HTR-8/SVneo (cell line): ENCODE data around the gene KRT6A.
"Not testable (repeated sequence)": the region's sequence is repeated elsewhere in the genome, so short reads cannot be mapped to it uniquely, and the experiment has no call there.

Experiments used
- DNase-seq: peaks from one replicate; pipeline ENCODE4 v3.0.0; 2011; ENCODE audit warnings: low spot score, mixed read lengths; ENCODE audit not compliant: insufficient read length
- FAIRE-seq: peaks from 2 replicates; lab custom pipeline; 2011; peaks lifted over from hg19 to GRCh38; lab: Jason Lieb, UNC

KRT6A gene

DNA sequence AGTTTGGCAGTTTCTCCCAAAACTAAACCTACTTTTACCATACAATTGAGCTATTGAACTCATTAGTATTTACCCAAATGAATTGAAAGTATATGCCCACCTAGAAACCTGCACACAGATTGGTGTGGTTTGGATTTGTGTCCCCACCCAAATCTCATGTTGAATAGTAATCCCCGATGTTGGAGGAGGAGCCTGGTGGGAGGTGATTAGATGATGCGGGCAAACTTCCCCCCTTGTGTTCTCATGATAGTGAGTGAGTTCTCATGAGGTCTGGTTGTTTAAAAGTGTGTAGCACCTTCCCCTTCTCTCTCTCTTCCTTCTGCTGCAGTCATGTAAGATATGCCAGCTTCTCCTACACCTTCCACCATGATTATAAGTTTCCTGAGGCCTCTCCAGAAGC lies 15.4 kb downstream of the KRT6A start:
- FAIRE-seq (no peak), DNase-seq (no peak)

DNA sequence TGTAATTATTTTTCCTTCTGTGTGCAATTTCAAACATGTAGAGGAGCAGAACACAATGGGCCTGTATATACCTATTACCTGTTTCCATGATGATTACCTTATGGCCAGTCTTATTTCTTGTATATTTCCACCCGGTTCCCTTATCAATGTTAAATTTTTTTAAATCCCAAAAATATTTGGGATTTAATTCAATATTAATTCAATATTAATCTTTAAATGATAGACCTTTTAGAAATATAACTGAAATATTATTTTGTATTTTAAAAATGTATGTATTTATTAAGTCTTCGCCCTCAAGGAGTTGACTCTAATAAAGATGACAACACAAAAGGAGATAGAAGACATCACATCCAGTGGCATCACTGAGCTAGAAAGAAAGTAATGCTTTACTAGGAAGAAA lies 18.8 kb downstream of the KRT6A start:
- FAIRE-seq (no peak), DNase-seq (no peak)

DNA sequence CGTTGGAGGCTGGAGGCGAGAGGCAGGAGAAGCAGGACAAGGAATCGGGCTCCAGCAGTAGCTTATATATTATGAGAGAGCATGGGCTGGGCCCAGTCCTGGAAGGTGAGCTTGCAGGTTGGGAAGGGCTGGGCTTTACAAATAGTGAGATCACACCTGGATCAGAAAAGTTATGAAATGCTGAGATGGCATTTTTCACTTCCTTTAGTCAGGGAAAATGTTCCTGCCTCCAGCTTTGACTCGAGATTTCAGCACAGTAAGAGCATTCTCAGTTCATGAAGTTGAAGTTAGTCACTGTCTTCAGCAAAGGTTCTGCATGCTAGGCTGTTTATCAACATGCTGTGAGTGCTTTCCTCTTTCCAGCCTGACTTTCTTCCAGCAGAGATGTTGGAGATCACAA lies 19.3 kb downstream of the KRT6A start, which contains the start of gene KRT6C:
Gene KRT6C, minus strand, starts transcription at position 38 of the 400 bp plus-strand sequence. CDS start 68 bp downstream, outside the sequence.
- DNase-seq (no peak), FAIRE-seq (no peak)

DNA sequence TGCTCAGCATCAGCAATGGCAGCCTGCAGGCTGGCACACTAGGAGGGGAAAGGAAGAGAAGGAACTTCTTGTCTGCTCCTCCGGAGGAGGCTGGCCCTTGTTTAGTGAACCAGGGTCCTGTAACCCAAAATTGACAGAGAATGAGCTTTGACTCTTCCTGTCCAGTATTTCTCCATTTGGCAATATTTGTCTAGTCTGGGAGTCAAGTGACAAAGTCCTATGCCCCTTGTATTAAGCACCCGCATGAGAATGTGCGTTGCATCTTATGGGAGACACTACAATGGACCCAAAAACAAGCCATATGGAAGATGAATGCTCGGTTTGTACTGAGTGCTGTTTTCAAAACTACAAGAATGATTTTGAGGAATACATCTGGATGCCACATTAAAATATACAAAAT lies 23.2 kb downstream of the KRT6A start:
- DNase-seq = no peak
- no peak for FAIRE-seq

DNA sequence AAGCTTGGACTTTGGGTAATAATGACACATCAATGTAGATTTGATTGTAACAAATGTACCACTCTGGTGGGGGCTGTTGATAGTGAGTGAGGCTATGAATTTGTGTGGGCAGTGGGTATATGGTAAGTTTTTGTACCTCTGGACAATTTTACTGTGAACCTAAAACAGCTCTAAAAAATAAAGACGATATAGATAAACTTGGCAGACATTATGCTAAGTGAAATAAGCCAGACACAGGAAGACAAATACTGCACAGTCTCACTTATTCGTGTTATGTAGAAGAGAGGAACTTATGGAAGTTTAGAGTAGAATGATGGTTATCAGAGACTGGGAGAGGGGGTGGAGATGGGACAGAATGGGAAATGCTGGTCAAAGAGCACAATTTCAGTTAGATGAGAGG lies 28.2 kb downstream of the KRT6A start:
- FAIRE-seq = no peak

DNA sequence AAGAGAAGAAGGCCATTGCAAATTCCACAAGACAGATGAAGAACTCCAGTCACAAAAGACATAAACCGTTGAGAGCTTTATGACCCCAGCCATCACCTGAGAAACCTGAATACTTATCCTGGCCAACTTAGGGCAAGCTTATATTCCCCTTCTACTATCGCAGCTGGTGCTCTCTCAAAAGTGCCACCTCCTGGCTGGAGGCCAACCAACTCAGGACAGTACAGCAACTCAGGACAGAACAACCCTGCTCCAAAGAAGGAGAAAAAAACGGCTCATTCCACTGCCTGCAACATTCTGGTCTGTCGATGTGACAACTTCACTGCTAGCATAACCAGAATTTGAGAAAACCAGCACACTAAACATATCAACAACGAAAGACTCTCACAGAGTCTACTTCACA lies 31.4 kb downstream of the KRT6A start:
- FAIRE-seq = no peak
- DNase-seq = no peak

More for the DNA sequence above, 28.2 kb downstream of the KRT6A start:
- no peak for DNase-seq

DNA sequence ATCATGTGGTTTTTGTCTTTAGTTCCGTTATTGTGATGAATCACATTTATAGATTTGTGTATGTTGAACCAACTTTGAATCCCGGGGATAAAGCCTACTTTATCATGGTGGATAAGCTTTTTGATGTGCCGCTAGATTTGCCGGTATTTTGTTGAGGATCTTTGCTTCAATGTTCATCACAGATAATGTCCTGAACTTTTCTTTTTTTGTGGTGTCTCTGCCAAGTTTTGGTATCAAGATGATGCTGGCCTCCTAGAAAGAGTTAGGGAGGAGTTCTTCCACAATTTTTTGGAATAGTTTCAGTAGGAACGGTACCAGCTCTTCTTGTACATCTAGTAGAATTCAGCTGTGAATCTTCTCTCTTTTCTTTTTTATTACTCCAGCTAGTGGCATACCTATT lies 34.2 kb downstream of the KRT6A start:
- FAIRE-seq (no peak), DNase-seq (no peak)

DNA sequence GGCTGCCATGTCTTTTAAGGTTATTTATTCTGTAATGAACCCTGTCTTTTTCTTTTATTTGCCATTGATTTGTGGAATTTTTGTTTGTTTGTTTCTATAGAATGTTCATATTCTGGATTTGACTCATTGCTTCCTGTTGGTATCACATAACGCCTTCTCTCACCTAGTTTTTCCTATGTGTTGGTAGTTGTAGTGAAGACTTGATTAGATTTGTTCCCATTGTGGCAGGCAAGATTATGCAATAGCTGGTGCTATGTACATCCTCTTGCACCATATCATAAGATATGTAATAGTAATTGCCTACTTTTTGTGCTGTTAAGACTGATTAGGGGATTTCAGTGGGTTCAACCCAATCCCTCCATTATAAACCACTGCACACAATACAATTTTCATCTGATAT lies 37.2 kb downstream of the KRT6A start:
- no peak for DNase-seq

DNA sequence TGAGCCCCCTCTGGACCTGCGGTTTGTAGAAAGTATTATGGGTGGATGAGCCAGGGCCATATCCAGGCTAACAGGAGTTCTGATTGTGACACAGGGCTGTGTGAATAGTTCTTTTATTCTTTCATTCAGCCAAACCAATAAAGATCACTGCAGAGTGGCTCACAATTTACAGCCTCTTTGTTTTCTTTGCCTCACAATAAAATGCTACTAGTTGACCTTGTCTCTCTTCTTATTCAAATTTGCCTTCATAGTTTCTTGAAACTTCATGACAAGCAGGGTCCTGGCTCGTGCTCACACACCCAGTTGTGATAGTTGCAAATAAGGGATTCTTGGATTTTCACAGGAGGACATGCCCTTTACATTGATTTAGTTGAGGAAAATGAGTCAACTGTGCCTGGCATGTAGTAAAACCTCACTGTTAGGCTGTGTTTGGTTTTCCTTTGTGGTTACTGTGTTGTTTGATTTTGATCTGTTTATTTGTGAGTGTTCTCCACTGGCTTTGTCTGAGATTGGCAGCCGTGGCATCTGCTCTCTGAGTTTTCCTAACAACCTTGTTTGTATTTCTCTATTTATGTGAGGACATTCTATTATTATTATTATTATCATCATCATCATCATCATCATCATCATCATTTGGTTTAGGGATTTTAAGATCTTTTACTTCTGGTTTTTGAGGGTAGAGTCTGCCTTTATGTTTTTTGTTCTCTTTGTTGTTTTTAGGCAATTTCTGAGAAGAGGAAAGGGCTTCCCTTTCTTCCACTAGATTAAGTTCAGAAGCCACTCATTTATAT lies 38.5 kb downstream of the KRT6A start:
- DNase-seq = no peak
- no peak for FAIRE-seq

More for the DNA sequence above, 37.2 kb downstream of the KRT6A start:
- FAIRE-seq = no peak

DNA sequence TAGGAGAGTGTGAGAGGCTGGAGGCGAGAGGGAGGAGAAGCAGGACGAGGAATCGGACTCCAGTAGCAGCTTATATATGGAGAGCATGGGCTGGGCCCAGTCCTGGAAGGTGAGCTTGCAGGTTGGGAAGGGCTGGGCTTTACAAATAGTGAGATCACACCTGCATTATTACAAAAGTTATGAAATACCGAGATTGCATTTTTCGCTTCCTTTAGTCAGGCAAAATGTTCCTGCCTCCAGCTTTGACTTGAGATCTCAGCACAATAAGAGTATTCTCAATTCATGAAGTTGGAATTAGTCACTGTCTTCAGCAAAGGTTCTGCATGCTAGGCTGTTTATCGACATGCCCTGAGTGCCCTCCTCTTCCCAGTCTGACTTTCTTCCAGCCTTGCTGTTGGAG lies 41.0 kb downstream of the KRT6A start, which contains the start of gene KRT6B:
Gene KRT6B, minus strand, starts transcription at position 46 of the 400 bp plus-strand sequence. CDS start 68 bp downstream, outside the sequence.
- FAIRE-seq (no peak), DNase-seq (no peak)

DNA sequence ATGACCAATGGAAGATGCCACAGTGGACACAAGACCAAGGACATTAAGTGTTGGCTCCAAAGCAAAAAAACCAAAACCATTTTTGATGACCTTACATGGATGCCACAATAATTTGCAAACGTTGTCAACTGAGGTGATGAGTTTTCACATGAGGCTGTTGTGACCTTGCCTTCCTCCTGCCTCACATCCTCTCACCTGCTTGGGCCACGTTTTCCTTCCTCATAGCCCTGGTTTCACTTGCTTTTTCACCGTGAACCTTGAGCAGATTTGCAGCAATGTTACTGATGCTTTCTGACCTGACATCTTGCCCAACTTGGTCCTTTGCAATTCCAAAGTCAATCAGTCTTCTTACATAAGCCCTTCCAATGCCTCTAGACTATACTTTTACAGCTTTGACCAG lies 44.8 kb downstream of the KRT6A start:
- FAIRE-seq (no peak), DNase-seq (no peak)

DNA sequence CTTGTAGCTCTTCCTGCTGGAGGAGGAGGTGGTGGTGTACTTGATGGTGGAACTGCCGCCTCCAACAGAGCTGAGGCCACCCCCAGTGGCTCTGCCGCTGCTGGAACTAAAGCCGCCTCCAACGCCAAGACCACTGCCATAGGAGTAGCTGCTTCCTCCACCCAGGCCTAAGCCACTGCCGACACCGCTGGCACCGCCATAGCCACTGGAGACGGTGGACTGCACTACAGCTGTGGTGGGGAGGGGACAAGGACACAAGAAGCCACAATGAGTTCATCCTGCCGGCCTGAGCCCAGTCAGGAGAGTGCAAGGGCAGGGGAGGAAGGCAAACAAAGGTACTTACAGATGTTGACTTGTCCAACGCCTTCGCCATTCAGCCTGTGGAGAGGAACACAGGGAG lies 45.9 kb downstream of the KRT6A start:
- DNase-seq, FAIRE-seq: not testable (repeated sequence)

DNA sequence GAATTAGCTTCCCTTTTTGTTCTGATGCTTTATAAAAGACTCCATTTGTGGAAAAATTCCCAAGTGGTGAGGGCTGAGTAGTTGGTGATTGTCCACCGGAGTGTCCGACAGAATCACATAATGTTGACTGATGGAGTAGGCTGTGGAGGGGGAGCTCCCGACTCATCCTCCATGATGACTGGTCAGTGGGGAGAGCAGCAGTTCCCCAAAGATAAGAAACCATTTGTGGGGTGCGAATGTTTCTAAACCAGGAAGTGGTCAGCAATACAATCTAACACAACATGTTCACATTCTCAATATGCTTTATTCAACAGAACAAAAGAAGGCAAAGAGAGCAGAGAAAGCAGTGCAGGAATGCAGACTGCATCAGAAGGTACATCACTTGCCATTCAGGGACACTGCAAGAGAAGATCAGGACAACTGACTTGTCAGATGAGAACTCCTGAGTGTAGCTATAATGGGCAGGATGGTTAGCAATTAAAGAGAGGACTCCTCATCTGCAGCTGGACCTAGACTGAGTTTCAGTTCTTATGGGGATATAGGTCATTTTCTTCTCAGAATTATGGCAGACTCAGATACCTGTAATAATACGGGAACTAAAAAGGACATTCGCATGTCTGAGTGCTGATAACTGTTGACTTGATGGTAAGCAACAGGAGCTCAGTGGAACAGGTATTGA lies 46.6 kb downstream of the KRT6A start:
- FAIRE-seq = no peak
- DNase-seq = no peak

DNA sequence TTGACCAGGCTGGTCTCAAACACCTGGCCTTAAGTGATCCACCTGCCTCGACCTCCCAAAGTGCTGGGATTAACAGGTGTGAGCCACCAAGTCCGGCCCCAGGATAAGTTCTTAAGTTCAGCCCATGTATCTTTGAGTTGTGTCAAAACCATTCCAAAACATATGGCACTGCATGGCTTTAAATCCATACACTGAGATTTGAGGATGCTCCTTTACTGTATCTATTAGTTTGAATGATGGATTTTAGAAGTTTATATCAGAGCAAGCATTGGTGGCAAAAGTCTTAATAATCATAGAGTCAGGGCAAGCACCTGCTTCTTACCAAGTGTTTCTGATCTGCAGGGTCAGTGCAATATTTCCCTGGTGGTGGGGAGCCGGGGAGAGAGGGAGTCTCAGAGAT lies 47.2 kb downstream of the KRT6A start:
- no peak for DNase-seq
- no peak for FAIRE-seq

DNA sequence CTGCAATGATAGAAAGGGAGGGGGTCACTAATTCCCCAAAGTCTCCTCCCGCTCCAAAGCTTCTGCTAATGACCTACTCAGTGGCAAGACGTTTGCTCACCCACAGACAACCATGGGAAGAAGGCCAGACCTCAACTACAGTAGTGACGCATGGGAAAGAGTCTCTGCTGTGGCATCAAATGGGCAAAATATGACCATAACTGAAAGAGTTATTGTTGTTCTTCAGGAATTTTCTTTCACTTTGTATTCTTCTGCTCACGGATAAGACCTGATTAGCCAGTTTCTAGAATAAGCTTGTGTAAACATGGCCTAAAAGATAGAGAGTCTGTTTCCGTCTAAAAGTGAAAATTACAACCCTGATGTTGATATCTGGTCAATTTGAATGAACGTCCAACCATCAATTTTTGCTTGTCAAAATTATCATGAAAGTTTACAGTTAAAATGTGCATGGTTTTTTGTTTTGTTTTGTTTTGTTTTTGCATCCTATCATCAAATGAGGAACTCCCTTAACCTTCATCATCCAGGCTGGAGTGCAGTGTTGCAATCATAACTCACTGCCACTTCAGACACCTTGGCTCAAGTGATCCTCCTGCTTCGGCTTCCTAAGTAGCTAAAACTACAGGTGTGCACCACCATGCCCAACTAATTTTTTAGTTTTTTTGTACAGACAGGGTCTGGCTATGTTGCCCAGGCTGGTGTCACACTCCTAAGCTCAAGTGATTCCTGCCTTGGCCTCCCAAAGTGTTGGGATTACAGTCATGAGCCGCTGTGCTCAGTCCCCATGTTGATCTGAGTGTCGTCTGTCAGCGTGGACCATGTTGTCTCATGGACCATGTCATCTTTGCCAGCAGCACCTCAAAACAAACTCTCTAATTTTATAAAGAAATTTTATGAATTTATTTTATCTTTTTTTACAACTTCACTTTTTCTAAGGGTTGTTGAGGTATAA lies 48.1 kb downstream of the KRT6A start:
- DNase-seq (no peak), FAIRE-seq (no peak)

DNA sequence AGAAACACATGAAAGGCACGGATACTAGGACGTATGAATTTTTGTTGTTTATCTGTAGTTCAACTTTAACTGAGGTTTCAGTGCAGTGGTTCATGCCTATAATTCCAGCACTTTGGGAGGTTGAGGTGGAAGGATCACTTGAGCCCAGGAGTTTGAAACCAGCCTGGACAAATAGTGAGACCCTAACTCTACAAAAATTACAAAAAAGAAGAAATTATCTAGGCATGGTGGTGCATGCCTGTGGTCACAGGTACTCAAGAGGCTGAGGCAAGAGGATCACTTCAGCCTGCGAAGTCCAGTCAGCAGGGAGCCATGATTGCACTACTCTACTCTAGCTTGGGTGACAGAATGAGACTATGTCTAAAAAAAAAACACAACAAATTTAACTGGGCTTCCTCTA lies 49.1 kb downstream of the KRT6A start:
- no peak for DNase-seq

DNA sequence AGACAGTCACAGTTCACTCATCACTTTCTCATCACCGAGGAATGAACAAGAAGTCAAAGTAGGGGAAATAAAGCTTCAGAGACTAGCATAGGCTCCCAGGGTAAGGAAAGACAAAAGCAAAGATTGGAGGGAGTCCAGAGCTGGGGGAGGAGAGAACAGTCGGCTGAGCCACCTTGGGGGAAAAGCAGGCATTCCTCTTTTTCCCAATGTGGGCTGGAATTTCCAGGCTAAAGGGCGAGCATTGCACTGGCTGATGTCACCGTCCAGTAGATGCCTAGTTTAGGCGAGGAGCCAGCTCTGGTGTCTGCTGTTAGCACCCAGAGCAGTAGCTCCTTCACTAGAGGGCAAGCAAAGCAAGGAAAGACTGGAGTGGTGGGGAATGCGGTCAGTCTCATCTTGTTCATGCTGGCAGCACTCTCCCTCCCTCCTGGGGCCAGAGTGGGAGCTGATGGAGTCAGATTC lies 50.4 kb downstream of the KRT6A start:
- DNase-seq = peak; percentile 84
- FAIRE-seq = peak; percentile 90

More for the DNA sequence above, 49.1 kb downstream of the KRT6A start:
- no peak for FAIRE-seq

DNA sequence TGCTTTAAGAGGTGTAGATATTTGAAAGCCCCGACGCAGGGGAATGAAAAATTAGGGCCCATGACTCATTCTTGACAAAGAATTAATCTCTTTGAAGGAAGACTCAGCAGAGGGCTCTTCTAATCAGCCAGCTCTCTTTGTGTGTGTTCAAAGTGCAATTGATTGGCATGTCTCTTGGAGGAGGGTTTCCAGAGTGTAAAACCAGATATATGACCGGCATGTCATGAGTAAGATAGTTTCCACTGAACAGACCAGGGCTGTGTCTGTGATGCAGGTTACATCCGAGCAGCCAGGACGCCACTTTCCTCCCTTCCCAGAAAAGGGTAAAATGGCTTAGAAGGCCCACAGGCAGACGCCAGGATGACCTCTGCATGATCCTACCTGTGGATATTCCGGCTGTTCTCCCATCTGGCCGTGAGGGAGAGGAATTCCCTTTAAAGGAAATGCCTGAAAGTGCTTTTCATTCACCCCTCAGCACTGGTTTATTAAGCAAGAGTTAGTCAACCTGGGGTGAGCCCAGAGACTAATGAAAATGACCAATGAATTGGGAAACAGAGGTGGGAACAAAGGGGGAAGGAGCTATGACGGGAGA lies 51.6 kb downstream of the KRT6A start:
- no peak for DNase-seq
- FAIRE-seq = peak; percentile 26

DNA sequence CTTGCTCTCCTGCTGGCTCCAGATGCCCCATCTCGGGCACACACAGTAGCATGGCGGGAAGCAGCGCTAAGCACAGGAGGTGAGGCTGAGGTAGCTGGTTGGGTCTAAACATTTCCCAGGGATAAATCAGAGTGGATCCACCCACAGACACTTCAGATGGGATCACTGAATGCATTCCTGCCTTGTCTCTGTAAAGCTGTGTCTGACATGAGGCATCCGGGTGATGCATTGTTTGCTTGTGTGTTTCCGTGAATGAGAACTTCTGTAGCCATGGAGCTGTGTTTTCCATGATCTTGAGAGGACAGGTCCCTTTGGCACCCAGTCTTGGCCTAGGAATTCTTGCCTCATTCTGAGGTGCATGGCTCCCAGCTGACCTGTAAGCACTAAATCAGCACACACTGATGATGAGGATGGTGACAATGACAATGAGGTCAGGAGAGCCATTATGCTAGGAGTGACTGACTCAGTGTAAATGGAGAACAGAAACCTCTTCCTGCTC lies 52.2 kb downstream of the KRT6A start:
- DNase-seq = no peak
- no peak for FAIRE-seq

DNA sequence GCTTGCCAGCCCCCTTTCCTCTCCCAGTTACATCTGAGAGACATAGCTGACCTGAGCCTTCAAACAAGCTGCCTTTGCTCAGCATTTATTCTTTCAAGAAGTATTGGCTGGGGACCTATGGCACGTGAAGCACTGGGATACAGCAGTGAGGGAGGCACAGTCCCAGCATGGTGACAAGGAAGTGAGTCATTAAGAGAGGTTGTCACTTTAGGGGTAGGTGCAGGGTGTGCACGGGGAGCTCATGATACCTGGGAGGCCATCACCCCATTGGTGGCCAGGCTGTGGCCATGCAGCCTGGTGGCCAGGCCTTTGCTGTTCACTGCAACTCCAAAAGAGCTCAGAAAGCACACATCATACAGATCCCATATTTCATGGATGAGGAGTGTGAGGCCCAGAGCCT lies 53.2 kb downstream of the KRT6A start:
- DNase-seq = no peak
- FAIRE-seq = no peak
